Liver (tissue), 9 donors: ENCODE data around the gene NPTN. TPM values are rescaled to one million over a fixed set of nuclear protein-coding genes. Genes with fewer than 3 reads are reported as not detected.
A peak's percentile ranks its signal among the peaks of the same experiment; 100 is the strongest.

Source experiments
- DNase-seq: peaks from one replicate; pipeline ENCODE4 v3.0.0-alpha.2; 2017; ENCODE audit warnings: low spot score
- H3K27ac ChIP-seq, 2 donors: one replicate each; pipeline ENCODE4 v1.7.0; 2013; ENCODE audit warnings: inconsistent platforms in 2 of 2, low read length in 2 of 2, control low read depth in 1 of 2, low read depth in 1 of 2, mild to moderate bottlenecking in 1 of 2
- H3K27me3 ChIP-seq, 4 donors: one replicate each; pipeline versions ENCODE4 v1.6.1 to v1.7.0; 2013; ENCODE audit warnings: low read length in 3 of 4, inconsistent platforms in 1 of 4, mild to moderate bottlenecking in 1 of 4, moderate library complexity in 1 of 4; ENCODE audit not compliant: control insufficient read depth in 4 of 4, insufficient read depth in 4 of 4
- H3K36me3 ChIP-seq, 4 donors: one replicate each; pipeline versions ENCODE4 v1.6.1 to v1.7.0; 2013; ENCODE audit warnings: low read length in 3 of 4, mild to moderate bottlenecking in 3 of 4, low read depth in 1 of 4, moderate library complexity in 1 of 4; ENCODE audit not compliant: control insufficient read depth in 4 of 4, insufficient read depth in 3 of 4
- H3K4me1 ChIP-seq, 4 donors: one replicate each; pipeline versions ENCODE4 v1.6.1 to v1.7.0; 2013; ENCODE audit warnings: low read length in 3 of 4, mild to moderate bottlenecking in 3 of 4, moderate library complexity in 1 of 4; ENCODE audit not compliant: control insufficient read depth in 4 of 4, insufficient read depth in 4 of 4
- H3K4me3 ChIP-seq, 3 donors: one replicate each; pipeline versions ENCODE4 v1.6.1 to v1.7.0; 2013; ENCODE audit warnings: low read length in 3 of 3, control low read depth in 1 of 3, low read depth in 1 of 3, mild to moderate bottlenecking in 1 of 3
- H3K9ac ChIP-seq, 2 donors: one replicate each; pipeline ENCODE4 v1.7.0; 2013; ENCODE audit warnings: low read length in 2 of 2, mild to moderate bottlenecking in 2 of 2, moderate library complexity in 2 of 2, control low read depth in 1 of 2, low read depth in 1 of 2
- H3K9me3 ChIP-seq, 4 donors: one replicate each; pipeline versions ENCODE4 v1.6.1 to v1.7.0; 2013; ENCODE audit warnings: low read length in 3 of 4; ENCODE audit not compliant: control insufficient read depth in 4 of 4
- CTCF ChIP-seq: fragments of 150-350 bp; IDR thresholded peaks from 2 replicates; pipeline ENCODE4 v1.5.1; 2017; ENCODE audit warnings: improper control_type of control experiment, low read depth, low read length; ENCODE audit not compliant: missing input control
- EGR1 ChIP-seq, 2 donors: IDR thresholded peaks; 2 replicates each; pipeline ENCODE4 v1.6.1; 2016 to 2018; ENCODE audit warnings: antibody characterized with exemption in 2 of 2, low read depth in 2 of 2
- FOXA1 ChIP-seq: IDR thresholded peaks from 2 replicates; pipeline ENCODE4 v1.6.1; 2016; ENCODE audit warnings: antibody characterized with exemption
- FOXA2 ChIP-seq: IDR thresholded peaks from 2 replicates; pipeline ENCODE4 v1.6.1; 2016; ENCODE audit warnings: antibody characterized with exemption
- GABPA ChIP-seq, 2 donors: IDR thresholded peaks in 1 of 2; conservative IDR thresholded peaks in 1 of 2; 2 replicates each; pipeline ENCODE4 v1.6.1; 2016; ENCODE audit warnings: antibody characterized with exemption in 2 of 2, mild to moderate bottlenecking in 1 of 2, moderate library complexity in 1 of 2
- HNF4A ChIP-seq, 2 donors: conservative IDR thresholded peaks; 2 replicates each; pipeline ENCODE4 v1.6.1; 2016; ENCODE audit warnings: antibody characterized with exemption in 2 of 2, mild to moderate bottlenecking in 2 of 2
- HNF4G ChIP-seq: IDR thresholded peaks from 2 replicates; pipeline ENCODE4 v1.6.1; 2016; ENCODE audit warnings: antibody characterized with exemption
- JUND ChIP-seq, 2 donors: IDR thresholded peaks; 2 replicates each; pipeline ENCODE4 v1.6.1; 2016; ENCODE audit warnings: antibody characterized with exemption in 2 of 2
- MAX ChIP-seq: IDR thresholded peaks from 2 replicates; pipeline ENCODE4 v1.6.1; 2016; ENCODE audit warnings: antibody characterized with exemption
- NR2F2 ChIP-seq: IDR thresholded peaks from 2 replicates; pipeline ENCODE4 v1.6.1; 2016; ENCODE audit warnings: antibody characterized with exemption
- SP1 ChIP-seq: IDR thresholded peaks from 2 replicates; pipeline ENCODE4 v1.6.1; 2018; ENCODE audit warnings: antibody characterized with exemption, mild to moderate bottlenecking
- YY1 ChIP-seq: IDR thresholded peaks from 2 replicates; pipeline ENCODE4 v1.6.1; 2016; ENCODE audit warnings: antibody characterized with exemption, mild to moderate bottlenecking
- WGBS: extraction: QIAGEN DNeasy Blood & Tissue Kit; methylation state at CpG from one replicate; pipeline ENCODE4 v1.1.7; 2013; 5-methylcytosine and 5-hydroxymethylcytosine counted together
- polyA plus RNA-seq, 2 donors: library from polyadenylated mRNA; stranded (reverse) in 1 of 2; unstranded in 1 of 2; fragments of 200-250 nt in 1 of 2; fragments of >200 nt in 1 of 2; fragmentation: Nextera tagmentation in 1 of 2; extraction: Ambion mirVana in 1 of 2; gene quantifications; one replicate each; pipeline versions ENCODE4 v1.2.1 to v1.2.3, GENCODE V29; 2013 to 2015
- total RNA-seq, 2 donors: library from RNA; depleted of rRNA; stranded (reverse); fragments of >200 nt; gene quantifications; one replicate each; pipeline ENCODE4 v1.2.3, GENCODE V29; 2014
- donor health status: healthy.
- donor health status: healthy.
- donor health status: healthy.
- donor health status: healthy.
- donor health status: healthy.

The NPTN gene
- total and polyA plus RNA-seq, 4 donors, result 16.8 to 42.4 (median 33.9) TPM

GRCh38 chr15:73602446-73602843 lies 30.7 kb downstream of the NPTN start:
- peak overlapping the region in 1 of 2 donors; percentile 15 for H3K27ac ChIP-seq
- no peak overlapping the region for H3K9ac ChIP-seq

GRCh38 chr15:73601451-73602445 lies 31.4 kb downstream of the NPTN start:
- Histone ChIP-seq H3K4me3 (no peak overlapping the region), H3K9ac (no peak overlapping the region), H3K27me3 (no peaks in the 10 kb centered on the region), H3K36me3 (no peaks in the 10 kb centered on the region), H3K9me3 (no peaks in the 10 kb centered on the region), H3K27ac (peak overlapping the region; percentile 1 to 15), H3K4me1 (peaks cover 0 to 18% (median 15%) of the 10 kb centered on the region in 4 donors)
- no peak for DNase-seq
- no peak for TF ChIP-seq FOXA2
- peak; percentile 49 for TF ChIP-seq NR2F2
- TF ChIP-seq HNF4G, result no peak
- TF ChIP-seq YY1, result peak; percentile 46
- TF ChIP-seq JUND (IDR thresholded peaks at IDR 0.05), result peak in 1 of 2 donors; percentile 25
- 60% methylated on average over 7 of the region's 7 CpGs for WGBS

More at GRCh38 chr15:73602446-73602843, 30.7 kb downstream of the NPTN start:
- Histone ChIP-seq H3K36me3 (no peaks in the 10 kb centered on the region), H3K27me3 (no peaks in the 10 kb centered on the region), H3K9me3 (no peaks in the 10 kb centered on the region), H3K4me3 (no peak overlapping the region), H3K4me1 (peaks cover 0 to 18% (median 15%) of the 10 kb centered on the region in 4 donors)
- 55% methylated on average over 1 of the region's 1 CpG for whole genome bisulfite sequencing
- no peak for DNase-seq
- TF ChIP-seq HNF4A (conservative IDR thresholded peaks at IDR 0.05) (no peak), FOXA1 (no peak), GABPA (IDR thresholded peaks at IDR 0.05 in 1 of 2, conservative IDR thresholded peaks at IDR 0.05 in 1 of 2) (no peak), FOXA2 (no peak), MAX (no peak), EGR1 (IDR thresholded peaks at IDR 0.05; ENCODE audit: low read depth in 2 of 2) (no peak), YY1 (no peak)

GRCh38 chr15:73600413-73601335 lies 32.5 kb downstream of the NPTN start:
- Histone ChIP-seq H3K27me3 (no peaks in the 10 kb centered on the region), H3K9me3 (no peaks in the 10 kb centered on the region), H3K27ac (no peak overlapping the region), H3K36me3 (no peaks in the 10 kb centered on the region), H3K9ac (no peak overlapping the region), H3K4me3 (no peak overlapping the region), H3K4me1 (peaks cover 0 to 18% (median 15%) of the 10 kb centered on the region in 4 donors)
- DNase-seq, result no peak
- 93% methylated on average over 5 of the region's 5 CpGs for WGBS
- TF ChIP-seq HNF4A (conservative IDR thresholded peaks at IDR 0.05), result no peak
- TF ChIP-seq YY1, result no peak
- no peak for TF ChIP-seq SP1
- TF ChIP-seq CTCF, result no peak
- no peak for TF ChIP-seq FOXA1
